Fibroblast of skin of right biceps (primary cell): Measurements from ENCODE around the gene BMP7.
"Not testable (repeated sequence)": the region's sequence is repeated elsewhere in the genome, so short reads cannot be mapped to it uniquely, and the experiment has no call there.

Experiments
- DNase-seq: peaks from one replicate; pipeline ENCODE4 v3.0.0-alpha.2; 2013

BMP7 gene

GRCh38 chr20:57248132-57248797 is 18.2 kb downstream of the BMP7 start:
- DNase-seq, result no peak

- DNase-seq, result no peak
These were observed 19.0 kb downstream of the BMP7 start for GRCh38 chr20:57247292-57247965.

GRCh38 chr20:57245997-57246396 is 20.4 kb downstream of the BMP7 start:
- no peak for DNase-seq

GRCh38 chr20:57244627-57245214 is 21.7 kb downstream of the BMP7 start:
- DNase-seq, result no peak

GRCh38 chr20:57244221-57244585 is 22.2 kb downstream of the BMP7 start:
- no peak for DNase-seq

GRCh38 chr20:57243480-57244220 is 22.8 kb downstream of the BMP7 start:
- no peak for DNase-seq

GRCh38 chr20:57242414-57242813 is 24.0 kb downstream of the BMP7 start:
- DNase-seq, result no peak

- no peak for DNase-seq
These were observed 25.0 kb downstream of the BMP7 start for GRCh38 chr20:57241363-57241991.

- DNase-seq, result no peak
These were observed 25.7 kb downstream of the BMP7 start for GRCh38 chr20:57240581-57241362.

GRCh38 chr20:57239725-57240124 is 26.7 kb downstream of the BMP7 start:
- not testable (repeated sequence) for DNase-seq

- DNase-seq, result not testable (repeated sequence)
These were observed 27.1 kb downstream of the BMP7 start for GRCh38 chr20:57239324-57239723.

GRCh38 chr20:57238089-57238488 is 28.4 kb downstream of the BMP7 start:
- DNase-seq, result no peak

GRCh38 chr20:57237585-57237953 is 28.9 kb downstream of the BMP7 start:
- DNase-seq, result no peak

- no peak for DNase-seq
These were observed 29.4 kb downstream of the BMP7 start for GRCh38 chr20:57236813-57237584.

- no peak for DNase-seq
These were observed 31.7 kb downstream of the BMP7 start for GRCh38 chr20:57234556-57235251.

- no peak for DNase-seq
These were observed 34.5 kb downstream of the BMP7 start for GRCh38 chr20:57231951-57232428.

- DNase-seq, result no peak
These were observed 35.3 kb downstream of the BMP7 start for GRCh38 chr20:57231161-57231560.

GRCh38 chr20:57230247-57230646 is 36.2 kb downstream of the BMP7 start:
- DNase-seq, result no peak

- DNase-seq, result no peak
These were observed 37.0 kb downstream of the BMP7 start for GRCh38 chr20:57229490-57229889.

- DNase-seq, result no peak
These were observed 40.6 kb downstream of the BMP7 start for GRCh38 chr20:57225830-57226229.

GRCh38 chr20:57225197-57225733 is 41.2 kb downstream of the BMP7 start:
- no peak for DNase-seq
